IMR-90 (cell line): ENCODE data around the gene AKR1C2. TPM values are rescaled to one million over a fixed set of nuclear protein-coding genes. Genes with fewer than 3 reads are reported as not detected.

Experiments
- ATAC-seq: fragments of 200-7000 bp; cut with Tn5 transposase; 2 replicates; pipeline ENCODE4 v1.9.1; 2020; ENCODE audit warnings: low read depth, mild to moderate bottlenecking, moderate library complexity
- BruUV-seq: library from RNA; stranded (reverse); fragments of 400-500 nt; replicated peaks from 2 replicates; lab custom pipeline; 2021; lab: Mats Ljungman, UMichigan
- CTCF ChIA-PET: fragments of 300-600 bp; formaldehyde crosslinking; extraction: SDS; loops from one replicate; lab custom pipeline; 2021; ENCODE audit warnings: antibody characterized with exemption; lab: Yijun Ruan, JAX
- POLR2A ChIA-PET: fragments of 300-600 bp; sonication (Branson Sonifier 250); formaldehyde crosslinking; loops from one replicate; lab custom pipeline; 2022; ENCODE audit warnings: antibody characterized with exemption; ENCODE audit not compliant: unreplicated experiment; lab: Charles Lee
- DNase-seq: peaks from one replicate; pipeline ENCODE4 v3.0.0; 2013
- H2AFZ ChIP-seq: replicated peaks from 2 replicates; pipeline ENCODE3; 2013; ENCODE audit warnings: low read length, mild to moderate bottlenecking; ENCODE audit not compliant: poor library complexity
- H2AK5ac ChIP-seq: 2 replicates; pipeline ENCODE4 v1.6.1; 2013; ENCODE audit warnings: low read depth, low read length, inconsistent platforms
- H2AK9ac ChIP-seq: replicated peaks from 2 replicates; pipeline ENCODE3; 2013; ENCODE audit warnings: mild to moderate bottlenecking, low read depth, low read length, moderate library complexity; ENCODE audit not compliant: poor library complexity
- H2BK120ac ChIP-seq: 2 replicates; pipeline ENCODE4 v1.6.1; 2013; ENCODE audit warnings: low read depth, low read length, inconsistent platforms
- H2BK15ac ChIP-seq: 3 replicates; pipeline ENCODE4 v1.6.1; 2013; ENCODE audit warnings: low read depth, low read length, inconsistent platforms
- H2BK20ac ChIP-seq: 2 replicates; pipeline ENCODE4 v1.6.1; 2013; ENCODE audit warnings: low read depth, mild to moderate bottlenecking, inconsistent platforms, low read length, moderate library complexity
- H2BK5ac ChIP-seq: 2 replicates; pipeline ENCODE4 v1.6.1; 2013; ENCODE audit warnings: mild to moderate bottlenecking, low read depth, low read length, inconsistent platforms; ENCODE audit not compliant: poor library complexity, severe bottlenecking
- H3K14ac ChIP-seq: replicated peaks from 2 replicates; pipeline ENCODE4 v1.6.1; 2013; ENCODE audit warnings: low read depth, low read length, inconsistent platforms
- H3K18ac ChIP-seq: 2 replicates; pipeline ENCODE4 v1.6.1; 2013; ENCODE audit warnings: low read depth, low read length, control low read depth
- H3K23ac ChIP-seq: 2 replicates; pipeline ENCODE4 v1.6.1; 2013; ENCODE audit warnings: low read depth, low read length, inconsistent platforms
- H3K27ac ChIP-seq: 2 replicates; pipeline ENCODE4 v1.5.1; 2013; ENCODE audit warnings: mild to moderate bottlenecking, control low read depth, low read length; ENCODE audit not compliant: insufficient read depth
- H3K27me3 ChIP-seq: 2 replicates; pipeline ENCODE4 v1.6.1; 2013; ENCODE audit warnings: low read length; ENCODE audit not compliant: control insufficient read depth, insufficient read depth
- H3K36me3 ChIP-seq: 2 replicates; pipeline ENCODE4 v1.6.1; 2013; ENCODE audit warnings: low read length, mixed read lengths; ENCODE audit not compliant: control insufficient read depth, insufficient read depth
- H3K4ac ChIP-seq: 2 replicates; pipeline ENCODE4 v1.6.1; 2013; ENCODE audit warnings: low read depth, low read length, inconsistent platforms
- H3K4me1 ChIP-seq: 2 replicates; pipeline ENCODE4 v1.6.1; 2013; ENCODE audit warnings: low read length, mixed read lengths; ENCODE audit not compliant: control insufficient read depth, insufficient read depth
- H3K4me2 ChIP-seq: 2 replicates; pipeline ENCODE4 v1.6.1; 2013; ENCODE audit warnings: low read depth, mild to moderate bottlenecking, control low read depth, low read length, moderate library complexity
- H3K4me3 ChIP-seq: 2 replicates; pipeline ENCODE4 v1.5.1; 2013; ENCODE audit warnings: low read depth, mild to moderate bottlenecking, control low read depth, low read length, moderate library complexity; ENCODE audit not compliant: insufficient read depth
- H3K56ac ChIP-seq: 2 replicates; pipeline ENCODE4 v1.6.1; 2013; ENCODE audit warnings: low read length, inconsistent platforms; ENCODE audit not compliant: insufficient read depth; ENCODE audit errors: extremely low read depth
- H3K79me1 ChIP-seq, 2 experiments: 2 replicates each; pipeline ENCODE4 v1.6.1; 2013; ENCODE audit warnings: low read length in 2 of 2, inconsistent platforms in 1 of 2, low read depth in 1 of 2
- H3K9ac ChIP-seq: 2 replicates; pipeline ENCODE4 v1.6.1; 2013; ENCODE audit warnings: low read depth, low read length, control low read depth
- H3K9me1 ChIP-seq: 2 replicates; pipeline ENCODE4 v1.6.1; 2013; ENCODE audit warnings: low read length, inconsistent platforms; ENCODE audit not compliant: insufficient read depth
- H3K9me3 ChIP-seq: 2 replicates; pipeline ENCODE4 v1.6.1; 2013; ENCODE audit warnings: low read length; ENCODE audit not compliant: control insufficient read depth, insufficient read depth
- H4K20me1 ChIP-seq: 2 replicates; pipeline ENCODE4 v1.6.1; 2013; ENCODE audit warnings: low read length, inconsistent platforms; ENCODE audit not compliant: insufficient read depth
- H4K5ac ChIP-seq: 2 replicates; pipeline ENCODE4 v1.6.1; 2013; ENCODE audit warnings: mild to moderate bottlenecking, low read depth, low read length, control low read depth
- H4K8ac ChIP-seq, 2 experiments: 2 replicates each; pipeline ENCODE4 v1.6.1; 2013; ENCODE audit warnings: low read depth in 2 of 2, low read length in 2 of 2, control low read depth in 1 of 2, inconsistent platforms in 1 of 2
- H4K91ac ChIP-seq: 2 replicates; pipeline ENCODE4 v1.6.1; 2013; ENCODE audit warnings: low read depth, low read length, inconsistent platforms; ENCODE audit not compliant: insufficient read depth
- BHLHE40 ChIP-seq: fragments of 150-350 bp; IDR thresholded peaks from 2 replicates; pipeline ENCODE4 v1.6.1; 2016; ENCODE audit warnings: mild to moderate bottlenecking, low read depth, low read length
- CEBPB ChIP-seq: IDR thresholded peaks from 2 replicates; pipeline ENCODE4 v1.6.1; 2012; ENCODE audit warnings: low read depth, low read length, improper control_type of control experiment
- CHD1 ChIP-seq: IDR thresholded peaks from 2 replicates; pipeline ENCODE4 v1.6.1; 2012; ENCODE audit warnings: low read depth, low read length, improper control_type of control experiment
- CTCF ChIP-seq: conservative IDR thresholded peaks from 2 replicates; pipeline ENCODE4 v1.5.1; 2012; ENCODE audit warnings: mild to moderate bottlenecking, low read depth, low read length, improper control_type of control experiment
- ELK1 ChIP-seq: fragments of 150-350 bp; IDR thresholded peaks from 2 replicates; pipeline ENCODE4 v1.6.1; 2016; ENCODE audit warnings: low read depth, mild to moderate bottlenecking, low read length, moderate library complexity, borderline replicate concordance
- FOS ChIP-seq: fragments of 150-350 bp; IDR thresholded peaks from 2 replicates; pipeline ENCODE4 v1.6.1; 2016; ENCODE audit warnings: low read depth, low read length
- MAFK ChIP-seq: IDR thresholded peaks from 2 replicates; pipeline ENCODE4 v1.6.1; 2012; ENCODE audit warnings: low read depth, low read length, improper control_type of control experiment
- MAZ ChIP-seq: IDR thresholded peaks from 2 replicates; pipeline ENCODE4 v1.6.1; 2012; ENCODE audit warnings: low read depth, mild to moderate bottlenecking, low read length, improper control_type of control experiment, moderate library complexity, borderline replicate concordance
- MXI1 ChIP-seq: IDR thresholded peaks from 2 replicates; pipeline ENCODE4 v1.6.1; 2012; ENCODE audit warnings: low read depth, mild to moderate bottlenecking, low read length, moderate library complexity, borderline replicate concordance
- NFE2L2 ChIP-seq: fragments of 150-350 bp; IDR thresholded peaks from 2 replicates; pipeline ENCODE4 v1.6.1; 2016; ENCODE audit warnings: low read depth, mild to moderate bottlenecking, low read length
- POLR2A ChIP-seq: IDR thresholded peaks from 2 replicates; pipeline ENCODE4 v1.6.1; 2012; ENCODE audit warnings: mild to moderate bottlenecking, low read depth, low read length
- RAD21 ChIP-seq: IDR thresholded peaks from 2 replicates; pipeline ENCODE4 v1.6.1; 2012; ENCODE audit warnings: low read length, improper control_type of control experiment
- RCOR1 ChIP-seq: IDR thresholded peaks from 2 replicates; pipeline ENCODE4 v1.6.1; 2012; ENCODE audit warnings: mild to moderate bottlenecking, low read length, improper control_type of control experiment; ENCODE audit not compliant: insufficient replicate concordance
- RFX5 ChIP-seq: IDR thresholded peaks from 2 replicates; pipeline ENCODE4 v1.8.0; 2012; ENCODE audit warnings: low read depth, mild to moderate bottlenecking, low read length, moderate library complexity
- SMC3 ChIP-seq: fragments of 150-350 bp; IDR thresholded peaks from 2 replicates; pipeline ENCODE4 v1.6.1; 2016; ENCODE audit warnings: low read depth, mild to moderate bottlenecking, antibody characterized with exemption, low read length, moderate library complexity
- USF2 ChIP-seq: fragments of 150-350 bp; IDR thresholded peaks from 2 replicates; pipeline ENCODE4 v1.6.1; 2017; ENCODE audit warnings: mild to moderate bottlenecking, antibody characterized with exemption, low read length, low read depth
- WGBS, 2 experiments: methylation state at CpG; one replicate each; pipeline versions ENCODE4 v1.1.5 to v1.1.7; 2013; ENCODE audit warnings: missing lambda C conversion rate in 2 of 2; ENCODE audit not compliant: insufficient read length in 1 of 2; ENCODE audit errors: extremely low coverage in 2 of 2; 5-methylcytosine and 5-hydroxymethylcytosine counted together
- dilution Hi-C: fragments of 300-500 bp; cut with HindIII; formaldehyde crosslinking; loops from one replicate; pipeline ENCODE4 v1.14.3; 2018; ENCODE audit warnings: low sequenced_read_pairs; ENCODE audit not compliant: unreplicated experiment
- in situ Hi-C: fragments of 300-500 bp; cut with MboI; formaldehyde crosslinking; loops from 3 replicates; pipeline ENCODE4 v1.14.3; 2019; ENCODE audit warnings: low sequenced_read_pairs, inconsistent platforms, mixed read lengths
- intact Hi-C: fragments of 100-400 bp; cut with micrococcal nuclease; formaldehyde crosslinking; loops from 2 replicates; pipeline ENCODE4 v1.10.0; 2022
- polyA plus RNA-seq, 3 experiments: library from polyadenylated mRNA; depleted of rRNA; stranded (reverse); fragments of >200 nt; gene quantifications; 2 replicates each; pipeline ENCODE4 v1.2.3, GENCODE V29; 2012; ENCODE audit warnings: low replicate concordance in 1 of 3
- total RNA-seq: library from RNA; depleted of rRNA; stranded (reverse); fragments of >200 nt; gene quantifications from 2 replicates; pipeline ENCODE4 v1.2.3, GENCODE V29; 2012

AKR1C2 gene
- total and polyA plus RNA-seq, 2 of the 4 experiments (the other 2 are of a cell fraction): 0.36 to 1.0 TPM

GRCh38 chr10:5038101-5038500, 34.4 kb upstream of the AKR1C2 start:
- BruUV-seq: no TSS peak
- no peak overlapping the region for H4K5ac ChIP-seq
- no peak for ATAC-seq

More at GRCh38 chr10:5038101-5038500, 34.4 kb upstream of the AKR1C2 start:
- ChIA-PET POLR2A (no interaction called here), CTCF (no interaction called here)
- DNase-seq: no peak
- no peak overlapping the region for H3K4ac ChIP-seq
- in situ Hi-C loops: no loop called here
- no peak overlapping the region for H3K56ac ChIP-seq
- H3K18ac ChIP-seq: no peak overlapping the region
- H4K8ac ChIP-seq: no peak overlapping the region
- no peak overlapping the region for H2AK9ac ChIP-seq
- H3K79me1 ChIP-seq: no peaks in the 10 kb centered on the region
- H2BK120ac ChIP-seq: no peak overlapping the region
- no peak overlapping the region for H3K14ac ChIP-seq
- no peak overlapping the region for H3K4me3 ChIP-seq
- no peak overlapping the region for H2AFZ ChIP-seq
- no peaks in the 10 kb centered on the region for H4K20me1 ChIP-seq
- H3K27me3 ChIP-seq: no peaks in the 10 kb centered on the region
- dilution Hi-C loops: no loop called here
- no peak overlapping the region for H2BK5ac ChIP-seq
- no peak overlapping the region for H2BK20ac ChIP-seq
- no peak overlapping the region for H2BK15ac ChIP-seq
- H3K9ac ChIP-seq: no peak overlapping the region
- intact Hi-C loops: no loop called here
- no peak overlapping the region for H2AK5ac ChIP-seq
- no peak overlapping the region for H3K27ac ChIP-seq
- no peak overlapping the region for H3K4me2 ChIP-seq
- no peak overlapping the region for H3K23ac ChIP-seq
- H3K9me1 ChIP-seq: no peaks in the 10 kb centered on the region
- no peak for TF ChIP-seq NFE2L2
- no peak for TF ChIP-seq CTCF
- no peak for TF ChIP-seq CHD1
- no peak for TF ChIP-seq CEBPB
- TF ChIP-seq USF2: no peak
- TF ChIP-seq RAD21: no peak
- TF ChIP-seq RCOR1: no peak
- TF ChIP-seq BHLHE40: no peak
- TF ChIP-seq FOS: no peak
- TF ChIP-seq MAZ: no peak
- TF ChIP-seq SMC3: no peak
- no peak for TF ChIP-seq POLR2A
- no peak for TF ChIP-seq MAFK
- no peak for TF ChIP-seq RFX5
- no peak for TF ChIP-seq MXI1
- no peak for TF ChIP-seq ELK1
- H3K9me3 ChIP-seq: peaks cover 5% of the 10 kb centered on the region
- H3K36me3 ChIP-seq: no peaks in the 10 kb centered on the region
- no CpG with 5 or more reads among the region's 2 CpGs for WGBS, 2 experiments
- no peak overlapping the region for H4K91ac ChIP-seq
- H3K4me1 ChIP-seq: peaks cover under 1% of the 10 kb centered on the region; the same call in 1 of the 2 replicates
